GM18499 (cell line): Measurements from ENCODE around the gene ANKRD11.

Source experiments
- ATAC-seq: cut with Tn5 transposase; IDR thresholded peaks from one replicate; pipeline ENCODE4 v1.9.1; 2021; ENCODE audit warnings: moderate number of reproducible peaks; ENCODE audit not compliant: insufficient read depth, unreplicated experiment

Gene ANKRD11

DNA sequence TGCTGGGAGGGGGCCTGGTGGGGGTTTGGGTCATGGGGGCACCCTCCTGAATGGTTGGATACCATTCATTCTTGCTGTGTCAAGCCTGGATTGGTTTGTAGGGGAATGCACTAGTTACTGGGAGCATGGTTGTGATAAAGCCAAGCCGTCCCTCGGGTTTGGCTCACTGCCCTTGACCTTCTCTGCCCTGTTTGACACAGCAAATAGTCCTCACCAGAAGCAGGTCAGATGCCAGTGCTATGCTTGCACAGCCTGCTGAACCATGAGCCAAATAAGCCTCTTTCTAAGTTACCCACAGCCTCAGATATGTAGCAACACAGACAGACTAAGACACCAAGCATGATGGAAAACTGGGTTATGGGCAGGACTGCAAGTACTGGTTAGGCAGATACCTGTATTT, 258.3 kb downstream of the ANKRD11 start:
- ATAC-seq, result no peak

DNA sequence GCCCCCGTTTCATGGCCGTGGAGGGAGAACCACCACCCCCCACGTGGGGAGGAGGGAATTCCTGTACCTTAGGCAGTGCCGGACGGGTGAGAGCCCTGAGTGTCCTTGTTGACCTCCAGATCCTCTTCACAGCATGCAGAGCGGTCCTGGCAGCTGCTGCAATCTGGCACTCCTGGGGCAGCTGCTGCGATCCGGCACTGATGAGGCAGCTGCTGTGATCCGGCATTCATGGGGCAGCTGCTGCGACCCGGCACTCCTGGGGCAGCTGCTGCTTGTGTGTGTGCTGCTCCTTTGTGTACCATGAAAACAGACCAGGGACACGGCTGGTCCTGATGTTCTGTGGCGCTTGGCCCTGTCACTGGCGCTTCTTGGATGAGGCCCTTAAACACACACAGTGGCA, 260.1 kb downstream of the ANKRD11 start:
- ATAC-seq, result no peak

DNA sequence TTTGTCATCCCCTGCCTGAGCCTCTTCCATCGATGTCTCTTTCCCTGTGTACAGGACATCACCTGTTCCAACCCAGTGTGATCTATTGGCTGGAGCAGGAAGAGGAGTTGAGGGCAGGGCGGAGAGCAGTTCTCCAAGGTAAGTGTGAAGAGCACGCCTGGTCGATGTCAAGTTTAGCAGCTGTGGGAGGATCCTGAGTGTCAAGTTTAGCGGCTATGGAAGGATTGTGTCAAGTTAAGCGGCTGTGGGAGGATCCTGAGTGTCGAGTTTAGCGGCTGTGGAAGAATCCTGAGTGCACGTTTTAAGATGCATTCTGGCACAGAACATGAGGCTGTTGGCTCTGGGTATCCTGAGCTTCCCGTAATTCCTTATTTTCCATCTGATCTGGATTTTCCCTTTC, 265.7 kb downstream of the ANKRD11 start:
- ATAC-seq, result no peak

DNA sequence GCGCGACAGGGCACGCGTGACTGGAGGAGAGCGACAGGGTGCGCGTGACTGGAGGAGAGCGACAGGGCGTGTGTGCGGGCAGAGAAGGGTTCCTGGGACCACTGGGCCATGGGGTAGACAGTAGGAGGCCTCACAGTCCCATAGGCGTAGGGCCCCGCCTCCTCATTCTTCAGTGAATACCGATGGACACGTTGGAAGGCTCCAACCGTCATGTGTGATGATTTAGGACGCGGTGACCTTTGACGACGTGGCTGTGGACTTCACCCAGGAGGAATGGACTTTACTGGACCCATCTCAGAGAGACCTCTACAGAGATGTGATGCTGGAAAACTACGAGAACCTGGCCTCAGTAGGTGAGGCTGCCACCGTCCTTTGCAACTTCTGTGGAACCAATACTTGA, 267.4 kb downstream of the ANKRD11 start:
- ATAC-seq, result no peak

DNA sequence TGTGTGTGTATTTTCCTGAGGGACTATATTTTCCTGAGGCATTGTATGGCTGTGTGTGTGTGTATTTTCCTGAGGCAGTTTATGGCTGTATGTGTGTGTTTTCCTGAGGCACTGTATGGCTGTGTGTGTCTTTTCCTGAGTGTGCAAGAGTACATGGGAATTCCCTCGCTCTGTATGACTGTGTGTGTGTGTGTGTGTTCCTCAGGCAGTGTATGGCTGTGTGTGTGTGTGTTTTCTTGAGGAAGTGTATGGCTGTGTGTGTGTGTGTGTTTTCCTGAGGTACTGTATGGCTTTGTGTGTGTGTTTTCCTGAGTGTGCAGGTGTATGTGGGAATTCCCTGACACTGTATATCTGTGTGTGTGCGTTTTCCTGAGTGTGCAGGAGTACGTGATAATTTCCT, 268.8 kb downstream of the ANKRD11 start:
- no peak for ATAC-seq

DNA sequence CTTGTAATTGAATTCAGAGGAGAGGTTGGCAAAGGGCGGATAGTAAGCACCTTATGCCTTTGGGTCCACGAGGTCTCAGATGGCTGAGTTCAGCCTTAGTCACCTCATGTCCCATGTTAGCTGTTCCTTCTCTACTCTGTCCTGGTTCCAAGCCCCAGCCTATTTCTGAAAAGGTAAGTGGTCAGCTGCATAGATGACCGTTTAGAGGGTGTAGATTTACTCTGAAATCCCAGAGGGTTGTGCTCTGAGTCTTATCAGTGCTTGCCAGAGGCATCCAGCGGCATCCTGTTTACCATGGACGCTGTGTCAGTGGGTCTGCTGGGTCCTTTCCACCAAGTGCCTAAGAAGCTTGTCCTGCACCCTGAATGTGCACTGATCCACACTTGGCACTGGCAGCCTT, 271.0 kb downstream of the ANKRD11 start:
- no peak for ATAC-seq
